HG03460 (cell line): Measurements from ENCODE around the gene ALOX5.
A peak's percentile ranks its signal among the peaks of the same experiment; 100 is the strongest.

ENCODE experiments used
- ATAC-seq: cut with Tn5 transposase; IDR thresholded peaks from one replicate; pipeline ENCODE4 v1.9.1; 2021; ENCODE audit not compliant: unreplicated experiment

The ALOX5 gene

GRCh38 chr10:45441239-45442190 lies 67.5 kb downstream of the ALOX5 start:
- ATAC-seq: no peak

DNA sequence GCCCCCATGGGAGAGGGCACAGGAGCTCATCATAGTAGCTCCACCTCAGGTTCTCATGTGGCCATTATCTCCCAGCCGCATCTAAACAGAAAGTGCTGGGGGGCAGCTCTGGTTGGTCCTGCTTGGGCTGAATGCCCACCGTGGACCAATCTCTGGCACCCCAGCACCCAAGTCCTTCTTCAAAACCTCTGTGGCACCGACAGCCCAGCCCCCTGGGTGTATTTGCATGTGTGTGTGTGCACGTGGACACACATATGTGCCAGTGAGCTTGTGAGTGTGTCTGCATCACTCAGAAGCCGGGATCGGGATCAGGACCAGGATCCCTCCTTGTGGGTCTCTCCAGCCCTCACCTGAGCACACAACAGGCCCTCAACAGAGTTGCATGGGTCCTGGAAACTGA lies 68.2 kb downstream of the ALOX5 start:
- ATAC-seq: no peak

DNA sequence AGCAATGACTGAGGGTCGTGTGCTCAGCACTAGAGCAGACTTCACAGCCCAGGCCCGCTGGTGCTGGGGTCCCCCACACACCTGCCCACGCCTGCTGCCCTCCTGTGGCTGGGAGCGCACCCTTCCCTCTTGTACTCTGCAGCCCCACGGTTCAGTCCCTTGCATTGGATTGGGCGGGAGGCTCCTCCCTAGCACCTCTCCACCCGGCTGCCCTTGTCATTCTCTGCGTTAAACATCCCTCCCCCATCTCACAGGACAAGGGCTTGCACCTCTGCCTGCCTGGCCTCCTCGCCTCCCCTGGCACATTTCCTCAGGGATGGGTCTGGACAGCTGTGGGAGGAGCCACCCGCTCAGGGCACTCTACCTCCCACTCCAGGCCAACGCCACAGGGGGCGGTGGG lies 68.6 kb downstream of the ALOX5 start:
- no peak for ATAC-seq

- ATAC-seq: no peak
Measured at GRCh38 chr10:45443101-45444009, 69.3 kb downstream of the ALOX5 start.

- no peak for ATAC-seq
Measured at GRCh38 chr10:45444022-45444421, 70.0 kb downstream of the ALOX5 start.

- ATAC-seq: no peak
Measured at GRCh38 chr10:45444976-45445898, 71.2 kb downstream of the ALOX5 start.

DNA sequence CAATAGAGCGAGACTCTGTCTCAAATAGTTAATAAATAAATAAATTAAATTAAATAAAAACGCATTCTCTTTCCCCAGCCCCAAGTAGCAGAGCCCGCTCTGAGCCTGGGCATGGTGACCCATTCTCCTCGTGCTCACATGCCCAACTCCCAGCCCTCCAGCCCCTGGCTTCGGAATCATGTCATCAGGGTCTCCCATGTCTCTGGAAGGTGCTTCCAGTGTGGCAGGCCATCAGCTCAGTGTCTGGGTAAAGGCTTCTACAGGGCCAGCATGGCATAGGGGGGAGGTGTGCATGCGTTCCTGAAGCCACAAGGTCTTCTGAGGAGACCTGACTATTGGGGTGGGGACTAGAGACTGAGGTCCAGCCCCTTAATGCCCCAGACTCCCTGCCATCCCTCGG lies 72.8 kb downstream of the ALOX5 start:
- no peak for ATAC-seq

DNA sequence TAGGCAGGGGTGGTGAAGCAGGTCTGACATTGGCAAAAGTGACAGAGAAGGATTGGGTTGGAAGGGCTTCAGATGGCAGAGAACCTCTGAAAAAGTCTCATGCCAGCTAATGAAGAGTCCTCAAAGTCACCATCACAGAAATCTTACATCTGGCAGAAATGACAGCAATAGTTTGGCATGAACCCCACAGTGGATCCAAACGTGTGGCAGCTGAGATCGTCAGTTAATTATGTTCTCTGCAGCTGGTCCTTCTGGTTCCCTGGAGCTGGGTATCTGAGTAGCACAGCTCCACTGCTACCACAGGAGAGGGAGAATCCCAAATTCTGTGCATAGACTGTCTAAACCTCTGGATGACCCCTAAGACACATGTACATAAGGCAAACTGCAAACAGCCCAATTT lies 73.4 kb downstream of the ALOX5 start:
- no peak for ATAC-seq

DNA sequence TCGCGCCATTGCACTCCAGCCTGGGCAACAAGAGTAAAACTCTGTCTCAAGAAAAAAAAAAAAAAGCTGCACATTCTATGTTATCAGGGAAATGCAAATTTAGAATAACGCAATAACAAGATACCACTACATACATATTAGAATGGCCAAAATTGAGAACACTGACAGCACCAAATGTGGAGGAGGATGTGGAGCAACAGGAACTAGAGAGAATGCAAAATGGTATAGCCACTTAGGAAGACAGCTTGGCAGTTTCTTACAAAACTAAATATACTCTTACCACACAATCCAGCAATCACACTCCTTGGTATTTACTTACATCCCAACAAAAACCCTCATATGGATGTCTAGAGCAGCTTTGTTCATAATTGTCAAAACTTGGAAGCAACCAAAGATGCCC lies 76.8 kb downstream of the ALOX5 start:
- no peak for ATAC-seq

GRCh38 chr10:45451407-45451806 lies 77.4 kb downstream of the ALOX5 start:
- no peak for ATAC-seq

- no peak for ATAC-seq
Measured at GRCh38 chr10:45452268-45452667, 78.3 kb downstream of the ALOX5 start.

DNA sequence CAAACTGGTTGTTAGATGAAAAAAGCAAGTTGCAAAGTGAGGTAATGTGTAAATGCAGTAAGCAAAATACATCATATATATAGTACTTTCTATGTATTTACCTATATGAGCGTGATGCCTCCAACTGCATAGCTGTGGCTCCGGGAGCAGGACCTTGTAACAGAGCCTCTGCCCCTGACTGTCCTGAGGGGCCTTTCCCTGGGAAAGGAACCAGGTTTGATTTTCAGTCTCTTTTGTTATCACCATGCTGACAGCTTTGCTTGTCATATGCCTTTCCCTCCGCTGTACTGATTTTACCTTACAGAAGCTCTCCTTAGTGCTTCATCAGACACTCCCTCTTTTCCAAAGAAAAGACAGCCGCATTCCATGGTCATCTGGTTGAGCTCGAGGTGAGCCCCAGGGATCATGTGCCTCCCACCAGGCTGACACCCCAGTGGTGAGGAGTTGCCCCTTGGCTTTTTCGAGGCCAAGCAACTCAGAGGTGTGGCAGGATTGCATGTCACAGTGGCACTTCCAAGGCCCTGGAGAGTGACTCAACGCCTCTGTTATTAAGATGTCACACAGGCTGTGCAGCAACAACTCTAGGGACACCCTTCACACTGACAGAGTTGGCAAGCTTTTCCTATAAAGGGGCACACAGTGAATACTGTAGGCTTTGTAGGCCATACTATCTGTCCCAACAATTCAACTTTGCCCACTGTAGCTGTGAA lies 78.9 kb downstream of the ALOX5 start:
- no peak for ATAC-seq

DNA sequence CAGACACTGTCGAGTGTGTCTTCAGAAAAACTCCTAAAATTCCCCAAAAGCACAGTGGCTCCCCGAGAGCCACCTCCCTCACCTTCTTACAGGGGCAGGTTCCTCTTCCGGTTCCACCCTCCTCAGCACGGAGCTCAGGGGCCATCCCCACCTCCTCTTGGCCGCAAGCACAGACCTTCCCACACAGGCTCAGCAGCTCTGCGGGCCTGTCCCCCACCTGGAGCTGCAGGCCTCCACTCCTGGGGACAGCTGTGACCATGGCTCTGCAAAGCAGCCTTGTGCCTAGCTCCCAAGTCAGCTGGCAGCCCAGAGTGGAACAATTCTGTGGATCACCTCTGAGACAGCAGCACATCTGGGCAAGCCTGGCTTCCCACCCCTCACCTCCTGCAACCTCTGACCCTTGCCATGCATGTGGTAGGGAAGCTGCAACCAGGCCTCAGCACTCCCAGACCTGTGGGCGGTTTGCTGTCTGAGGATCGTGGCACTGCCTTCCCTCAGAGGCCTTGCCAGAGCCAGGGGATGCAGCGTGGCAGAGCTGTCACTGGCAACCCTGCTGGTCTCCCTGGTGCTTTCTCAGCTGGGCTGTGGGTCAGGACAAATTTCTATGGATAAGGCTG lies 79.7 kb downstream of the ALOX5 start:
- ATAC-seq: peak; percentile 70

GRCh38 chr10:45454262-45454661 lies 80.2 kb downstream of the ALOX5 start:
- ATAC-seq: no peak

DNA sequence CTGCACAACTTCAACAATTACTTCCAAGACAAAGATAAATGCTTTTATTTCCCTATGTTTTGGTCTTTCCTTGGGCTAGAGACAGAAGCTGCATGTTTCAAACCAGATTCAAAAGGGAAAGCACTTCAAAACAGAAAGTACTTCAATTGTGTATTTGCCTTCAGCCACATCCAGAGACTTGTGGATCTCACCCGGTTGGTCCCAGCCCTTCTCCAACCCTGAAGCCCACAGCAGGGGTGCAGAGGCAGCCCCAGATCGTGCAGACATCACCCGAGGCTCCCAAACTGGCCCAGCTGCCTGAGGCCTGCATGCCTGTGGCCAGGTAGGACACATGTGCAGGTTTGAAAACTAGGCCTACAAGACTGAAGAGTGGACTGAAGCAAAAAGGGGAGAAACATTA lies 80.8 kb downstream of the ALOX5 start:
- no peak for ATAC-seq

GRCh38 chr10:45456233-45456632 lies 82.2 kb downstream of the ALOX5 start:
- ATAC-seq: no peak

DNA sequence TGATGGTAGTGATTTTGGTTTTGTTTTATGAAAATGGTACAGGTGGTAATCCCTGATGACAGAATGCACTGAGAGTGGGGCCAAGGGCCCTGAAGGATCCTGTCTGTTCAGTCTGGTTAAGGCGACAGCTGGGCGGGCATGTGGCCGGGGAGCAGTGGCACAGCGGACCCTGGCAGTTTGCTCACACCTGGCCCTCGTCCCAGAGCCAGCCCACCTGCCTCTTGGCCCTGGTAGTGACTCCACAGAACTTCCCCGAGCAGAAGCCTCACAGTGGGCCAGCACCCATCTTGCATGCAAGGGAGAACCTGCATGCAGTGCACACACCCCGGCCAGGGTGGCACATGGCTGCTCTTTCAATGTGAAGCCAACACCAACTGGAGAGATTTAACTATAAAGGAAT lies 82.8 kb downstream of the ALOX5 start:
- ATAC-seq: no peak

DNA sequence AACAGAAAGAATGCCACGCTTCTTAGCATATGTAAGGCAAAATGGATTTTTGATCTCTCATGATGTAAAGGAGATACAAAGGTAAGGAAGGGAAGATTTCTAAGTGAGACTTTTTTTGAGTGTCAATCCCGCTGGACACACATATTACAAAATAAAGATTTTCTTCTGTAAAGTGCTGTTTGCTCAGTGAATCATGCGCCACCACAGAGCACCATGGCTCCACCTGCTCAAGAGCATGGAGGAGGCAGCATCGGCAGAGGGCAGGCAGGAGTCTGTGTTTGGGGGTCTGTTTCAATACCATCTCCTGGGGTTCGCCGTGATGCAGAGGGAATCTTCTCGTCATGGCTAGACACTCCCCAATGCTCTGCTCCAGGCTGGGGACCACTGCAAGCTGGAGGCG lies 83.5 kb downstream of the ALOX5 start:
- ATAC-seq: no peak

- peak; percentile 49 for ATAC-seq
Measured at GRCh38 chr10:45460235-45460878, 86.3 kb downstream of the ALOX5 start.
